OCI-LY1 (cell line): Measurements from ENCODE around the gene PTPRT.

Source experiments
- H2AFZ ChIP-seq: fragments of 200-600 bp; sonication (generic), shearing (Covaris generic); 2 replicates; pipeline ENCODE4 v1.6.0; 2014; ENCODE audit warnings: antibody characterized with exemption, mild to moderate bottlenecking, low read length
- H3F3A ChIP-seq: fragments of 200-600 bp; sonication (generic), shearing (Covaris generic); 2 replicates; pipeline ENCODE4 v1.6.0; 2014; ENCODE audit warnings: mild to moderate bottlenecking, antibody characterized with exemption, low read length, moderate library complexity; ENCODE audit not compliant: insufficient read depth
- H3K27ac ChIP-seq: fragments of 200-600 bp; sonication (generic); 2 replicates; pipeline ENCODE4 v1.5.1; 2014; ENCODE audit warnings: low read length, mixed run types, mild to moderate bottlenecking, low read depth; ENCODE audit not compliant: poor library complexity, severe bottlenecking
- H3K27me3 ChIP-seq: fragments of 200-600 bp; sonication (generic); 2 replicates; pipeline ENCODE4 v1.6.0; 2014; ENCODE audit warnings: antibody characterized with exemption, mild to moderate bottlenecking, low read length, moderate library complexity; ENCODE audit not compliant: insufficient read depth
- H3K36me3 ChIP-seq: fragments of 200-600 bp; sonication (generic); 2 replicates; pipeline ENCODE4 v1.6.1; 2014; ENCODE audit warnings: mild to moderate bottlenecking, antibody characterized with exemption, low read length, moderate library complexity, mixed read lengths; ENCODE audit not compliant: insufficient read depth
- H3K4me1 ChIP-seq: fragments of 200-600 bp; sonication (generic); 2 replicates; pipeline ENCODE4 v1.5.1; 2014; ENCODE audit warnings: mild to moderate bottlenecking, low read length, moderate library complexity; ENCODE audit not compliant: insufficient read depth, severe bottlenecking
- H3K4me2 ChIP-seq: fragments of 200-600 bp; sonication (generic), shearing (Covaris generic); 2 replicates; pipeline ENCODE4 v1.6.1; 2014; ENCODE audit warnings: low read length
- H3K4me3 ChIP-seq: fragments of 200-600 bp; sonication (generic); 2 replicates; pipeline ENCODE4 v1.5.1; 2014; ENCODE audit warnings: low read length, low read depth, mild to moderate bottlenecking, mixed read lengths; ENCODE audit not compliant: poor library complexity, severe bottlenecking
- H3K79me2 ChIP-seq: fragments of 200-600 bp; shearing (Covaris generic); 2 replicates; pipeline ENCODE4 v1.6.1; 2016; ENCODE audit warnings: mixed run types, low read length, mixed read lengths; ENCODE audit not compliant: insufficient read depth
- H3K9ac ChIP-seq: fragments of 200-600 bp; sonication (generic), shearing (Covaris generic); 2 replicates; pipeline ENCODE4 v1.6.1; 2014; ENCODE audit warnings: mild to moderate bottlenecking, low read length, mixed read lengths
- H3K9me2 ChIP-seq: fragments of 200-600 bp; sonication (generic), shearing (Covaris generic); 2 replicates; pipeline ENCODE4 v1.6.1; 2014; ENCODE audit warnings: low read depth, mild to moderate bottlenecking, low read length, mixed read lengths
- H3K9me3 ChIP-seq: fragments of 200-600 bp; shearing (Covaris generic); 2 replicates; pipeline ENCODE4 v1.6.1; 2014; ENCODE audit warnings: low read length, mixed read lengths
- H4K20me1 ChIP-seq: fragments of 200-600 bp; sonication (generic), shearing (Covaris generic); 2 replicates; pipeline ENCODE4 v1.6.0; 2016; ENCODE audit warnings: mild to moderate bottlenecking, low read length; ENCODE audit not compliant: insufficient read depth
- CTCF ChIP-seq: fragments of 200-600 bp; sonication (generic), shearing (Covaris generic); IDR thresholded peaks from 2 replicates; pipeline ENCODE4 v1.5.1; 2017; ENCODE audit warnings: mild to moderate bottlenecking, antibody characterized with exemption, low read length, moderate library complexity, mixed read lengths
- EZH2 ChIP-seq: fragments of 200-600 bp; sonication (generic), shearing (Covaris generic); IDR thresholded peaks from 2 replicates; pipeline ENCODE4 v1.8.0; 2017; ENCODE audit warnings: borderline replicate concordance, mixed run types, mild to moderate bottlenecking, antibody characterized with exemption, low read length, moderate library complexity, mixed read lengths

The PTPRT gene

GRCh38 chr20:42179768-42180167 lies 1009.9 kb downstream of the PTPRT start:
- Histone ChIP-seq H3K27ac (no peak overlapping the region), H3K27me3 (no peaks in the 10 kb centered on the region), H3K9ac (no peak overlapping the region), H3F3A (no peaks in the 10 kb centered on the region), H3K9me2 (no peaks in the 10 kb centered on the region), H3K4me2 (no peak overlapping the region), H3K9me3 (no peaks in the 10 kb centered on the region), H3K4me3 (no peak overlapping the region), H3K79me2 (no peaks in the 10 kb centered on the region), H3K4me1 (no peaks in the 10 kb centered on the region), H4K20me1 (no peaks in the 10 kb centered on the region), H2AFZ (no peak overlapping the region), H3K36me3 (no peaks in the 10 kb centered on the region)
- TF ChIP-seq EZH2, result no peak
- TF ChIP-seq CTCF, result no peak

- TF ChIP-seq CTCF (no peak), EZH2 (no peak)
- H3K9me2 ChIP-seq, result no peaks in the 10 kb centered on the region
- H3K4me3 ChIP-seq, result no peak overlapping the region
Measured at GRCh38 chr20:42173440-42173839, 1016.3 kb downstream of the PTPRT start.

GRCh38 chr20:42164121-42164890 lies 1025.4 kb downstream of the PTPRT start:
- Histone ChIP-seq H3K36me3 (no peaks in the 10 kb centered on the region), H3K27me3 (no peaks in the 10 kb centered on the region), H3F3A (no peaks in the 10 kb centered on the region), H3K4me1 (no peaks in the 10 kb centered on the region), H4K20me1 (no peaks in the 10 kb centered on the region), H3K79me2 (no peaks in the 10 kb centered on the region), H3K4me2 (no peak overlapping the region), H3K9me3 (no peaks in the 10 kb centered on the region), H3K27ac (no peak overlapping the region), H3K4me3 (no peak overlapping the region), H3K9me2 (no peaks in the 10 kb centered on the region), H3K9ac (no peak overlapping the region), H2AFZ (no peak overlapping the region)
- TF ChIP-seq EZH2, result no peak

More at GRCh38 chr20:42173440-42173839, 1016.3 kb downstream of the PTPRT start:
- Histone ChIP-seq H3K27me3 (no peaks in the 10 kb centered on the region), H3K9me3 (no peaks in the 10 kb centered on the region), H3K4me2 (no peak overlapping the region), H2AFZ (no peak overlapping the region), H3K36me3 (no peaks in the 10 kb centered on the region), H3K4me1 (no peaks in the 10 kb centered on the region), H4K20me1 (no peaks in the 10 kb centered on the region), H3K9ac (no peak overlapping the region), H3K27ac (no peak overlapping the region), H3F3A (no peaks in the 10 kb centered on the region), H3K79me2 (no peaks in the 10 kb centered on the region)
